A172 (cell line): ENCODE measurements around the gene MXD3. TPM values are rescaled to one million over a fixed set of nuclear protein-coding genes. Genes with fewer than 3 reads are reported as not detected.
"Not testable (repeated sequence)": the region's sequence is repeated elsewhere in the genome, so short reads cannot be mapped to it uniquely, and the experiment has no call there.

Source experiments
- DNase-seq: peaks from one replicate; pipeline ENCODE4 v3.0.0-alpha.2; 2015; ENCODE audit warnings: low spot score
- total RNA-seq: library from RNA; depleted of rRNA; stranded (reverse); fragments of >200 nt; shearing (Covaris generic); gene quantifications from 2 replicates; pipeline ENCODE4 v1.2.3, GENCODE V29; 2014; rRNA removed

Gene MXD3
- total RNA-seq, 1 experiment from 2014 or later, result 99.7 TPM

GRCh38 chr5:177265395-177265794 is 46.3 kb downstream of the MXD3 start:
- DNase-seq, result no peak

GRCh38 chr5:177264178-177264577 is 47.5 kb downstream of the MXD3 start:
- DNase-seq, result no peak

GRCh38 chr5:177261510-177261909 is 50.2 kb downstream of the MXD3 start:
- DNase-seq, result no peak

- DNase-seq, result no peak
These were observed 50.7 kb downstream of the MXD3 start for GRCh38 chr5:177260961-177261360.

- not testable (repeated sequence) for DNase-seq
These were observed 53.0 kb downstream of the MXD3 start for GRCh38 chr5:177258711-177259110.

Other genes starting within 250 kb of the MXD3 start
- 9.1 and 10.7 TPM in 2 replicates for gene FGFR4, start 225.0 kb downstream of the MXD3 start, total RNA-seq
- gene NSD1, start 178.1 kb downstream of the MXD3 start, total RNA-seq, result 39.9 and 48.6 TPM in 2 replicates
- gene RAB24, start 8.2 kb downstream of the MXD3 start, total RNA-seq, result 15.3 and 23.1 TPM in 2 replicates
- 376 and 403 TPM in 2 replicates for gene PRELID1, start 8.1 kb downstream of the MXD3 start, total RNA-seq
- gene LMAN2, start 39.8 kb upstream of the MXD3 start, total RNA-seq, result 361 and 423 TPM in 2 replicates
- 28.2 and 36.5 TPM in 2 replicates for gene RGS14, start 46.0 kb upstream of the MXD3 start, total RNA-seq
- gene SLC34A1, start 72.5 kb upstream of the MXD3 start, total RNA-seq, result 0.05 TPM in 1 of 2 replicates, not detected in the other
- not detected in 2 replicates for gene PFN3, start 88.8 kb upstream of the MXD3 start, total RNA-seq
- 5.6 and 11.3 TPM in 2 replicates for gene F12, start 97.7 kb upstream of the MXD3 start, total RNA-seq
- 59.3 and 67.6 TPM in 2 replicates for gene GRK6, start 114.8 kb upstream of the MXD3 start, total RNA-seq
- gene PRR7, start 134.9 kb upstream of the MXD3 start, total RNA-seq, result 58.8 and 72.4 TPM in 2 replicates
- gene DBN1, start 161.7 kb upstream of the MXD3 start, total RNA-seq, result 343 and 354 TPM in 2 replicates
- 189 and 215 TPM in 2 replicates for gene PDLIM7, start 185.7 kb upstream of the MXD3 start, total RNA-seq
- gene DOK3, start 197.9 kb upstream of the MXD3 start, total RNA-seq, result 0.19 and 1.7 TPM in 2 replicates
- gene DDX41, start 205.1 kb upstream of the MXD3 start, total RNA-seq, result 153 and 154 TPM in 2 replicates
- gene FAM193B, start 242.7 kb upstream of the MXD3 start, total RNA-seq, result 21.8 and 28.7 TPM in 2 replicates